HG03460 (cell line): Measurements from ENCODE around the gene EYS.
"Not testable (repeated sequence)": the region's sequence is repeated elsewhere in the genome, so short reads cannot be mapped to it uniquely, and the experiment has no call there.

ENCODE experiments used
- ATAC-seq: cut with Tn5 transposase; IDR thresholded peaks from one replicate; pipeline ENCODE4 v1.9.1; 2021; ENCODE audit not compliant: unreplicated experiment

The EYS gene

GRCh38 chr6:63787021-63787420 lies 1920.0 kb downstream of the EYS start:
- no peak for ATAC-seq

DNA sequence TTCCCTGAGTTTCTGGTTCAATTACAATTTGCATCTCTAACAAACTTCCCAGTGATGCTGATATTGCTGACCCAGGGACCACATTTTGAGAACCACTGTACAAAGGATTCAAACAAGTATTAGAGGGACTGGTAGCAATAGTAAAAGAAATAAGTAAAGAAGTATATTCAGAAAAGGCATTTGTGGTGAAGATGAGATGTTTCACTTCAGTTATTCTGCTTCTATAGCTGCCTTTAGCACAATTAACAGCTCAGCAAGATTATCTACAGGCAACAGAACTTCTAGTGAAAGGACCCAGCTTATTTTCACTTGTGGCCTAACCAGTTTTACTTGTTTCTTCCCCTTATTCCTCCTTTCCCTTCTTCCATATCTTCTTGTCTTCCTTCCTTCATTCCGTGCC lies 1922.0 kb downstream of the EYS start:
- ATAC-seq: no peak

- no peak for ATAC-seq
Measured at GRCh38 chr6:63783096-63783495, 1923.9 kb downstream of the EYS start.

DNA sequence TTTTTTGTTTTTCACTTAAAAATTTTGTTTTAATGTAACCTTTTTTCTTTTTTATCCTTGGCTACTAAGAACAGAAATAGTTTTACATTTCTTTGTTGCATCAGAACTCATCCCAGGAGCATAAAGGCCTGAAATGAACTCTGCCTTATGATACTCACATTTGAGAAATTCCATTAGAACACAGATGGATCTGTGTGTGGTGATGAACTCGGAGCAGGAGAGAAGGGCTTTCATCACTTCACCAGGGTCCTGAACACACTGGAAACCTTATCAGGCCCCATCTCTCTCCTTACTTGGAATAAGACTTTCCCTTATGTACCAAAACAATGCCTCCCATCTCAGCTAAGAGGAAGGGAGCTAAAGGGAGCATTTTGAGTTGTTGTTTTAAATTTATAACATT lies 1932.1 kb downstream of the EYS start:
- ATAC-seq: no peak

- ATAC-seq: no peak
Measured at GRCh38 chr6:63773200-63773599, 1933.8 kb downstream of the EYS start.

DNA sequence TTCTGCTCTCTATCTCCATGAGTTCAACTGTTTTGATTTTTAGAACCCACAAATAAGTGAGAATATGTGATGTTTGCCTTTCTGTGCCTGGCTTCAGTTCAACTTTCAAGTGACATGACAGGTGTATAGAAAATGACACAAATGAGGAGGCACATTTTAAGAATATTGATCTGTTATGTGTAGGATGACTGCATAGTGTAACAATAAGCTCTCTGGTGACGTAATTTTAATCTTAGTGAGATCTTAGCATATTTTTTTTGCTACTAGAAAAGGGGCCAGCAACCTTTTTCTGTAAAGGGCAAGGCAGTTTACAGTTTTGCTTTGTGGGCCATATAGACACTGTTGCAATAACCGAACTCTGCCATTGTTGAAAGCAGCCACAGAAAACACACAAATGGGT lies 1941.2 kb downstream of the EYS start:
- ATAC-seq: no peak

DNA sequence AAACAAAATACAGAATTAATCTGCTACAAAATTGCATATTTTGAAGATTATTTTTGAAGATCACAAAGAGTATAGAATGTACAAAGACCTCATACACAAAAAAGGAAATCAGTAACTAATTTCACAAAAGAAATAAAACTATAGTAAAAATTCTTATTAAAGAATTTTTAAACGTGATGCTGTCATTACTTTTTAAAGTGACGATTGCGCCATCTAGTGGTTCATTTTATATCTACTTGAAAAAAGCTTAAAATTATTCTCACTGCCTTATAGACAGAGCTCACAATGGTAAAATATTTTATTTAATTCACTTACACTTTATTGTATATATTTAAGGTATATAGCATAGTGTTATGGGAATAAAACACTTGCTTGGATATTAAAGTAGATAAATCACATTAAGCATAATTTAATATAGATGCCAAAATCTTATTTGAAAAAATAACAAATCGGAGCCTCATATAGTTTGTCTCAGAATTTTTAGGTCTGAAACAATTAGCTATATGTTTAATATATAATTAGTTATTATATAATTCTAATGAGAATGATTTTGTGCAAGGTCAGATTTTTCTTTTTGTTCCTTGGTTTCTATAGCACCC lies 1942.6 kb downstream of the EYS start:
- no peak for ATAC-seq

- ATAC-seq: no peak
Measured at GRCh38 chr6:63760199-63760598, 1946.8 kb downstream of the EYS start.

GRCh38 chr6:63759605-63760105 lies 1947.4 kb downstream of the EYS start:
- no peak for ATAC-seq

GRCh38 chr6:63757826-63758225 lies 1949.2 kb downstream of the EYS start:
- no peak for ATAC-seq

DNA sequence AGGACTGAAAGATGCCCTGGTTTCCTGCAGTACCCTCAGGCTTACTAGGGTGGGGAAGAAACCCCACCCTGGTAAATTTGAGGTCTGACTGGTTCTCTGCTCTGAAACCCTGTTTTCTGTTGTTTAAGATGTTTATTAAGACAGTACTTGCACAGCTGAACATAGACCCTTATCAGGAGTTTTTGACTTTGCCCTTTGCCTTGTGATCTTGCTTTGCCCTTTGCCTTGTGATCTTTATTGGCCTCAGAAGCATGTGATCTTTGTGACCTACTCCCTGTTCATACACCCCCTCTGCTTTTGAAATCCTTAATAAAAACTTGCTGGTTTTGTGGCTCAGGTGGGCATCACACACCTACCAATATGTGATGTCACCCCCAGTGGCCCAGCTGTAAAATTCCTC lies 1949.8 kb downstream of the EYS start:
- not testable (repeated sequence) for ATAC-seq

DNA sequence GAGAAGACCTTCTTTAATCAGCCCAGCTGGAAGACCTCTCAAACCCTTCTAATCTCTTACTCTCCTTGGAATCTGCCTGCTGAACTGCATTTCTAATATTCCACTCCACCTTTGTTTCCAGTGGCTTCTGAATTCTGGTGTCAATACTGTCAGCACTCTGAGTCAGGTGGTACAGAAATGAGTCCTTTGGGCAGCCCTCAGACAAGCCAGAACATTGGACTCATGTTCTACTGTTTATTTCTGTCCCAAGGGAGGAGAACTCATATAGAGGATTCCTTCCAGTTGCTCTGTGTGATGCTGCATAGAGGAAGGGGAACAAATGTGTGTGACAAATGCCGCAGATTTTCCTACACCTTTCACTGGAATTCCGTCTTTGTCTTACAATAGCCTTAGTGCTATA lies 1956.6 kb downstream of the EYS start:
- ATAC-seq: no peak

GRCh38 chr6:63745784-63746183 lies 1961.2 kb downstream of the EYS start:
- no peak for ATAC-seq

DNA sequence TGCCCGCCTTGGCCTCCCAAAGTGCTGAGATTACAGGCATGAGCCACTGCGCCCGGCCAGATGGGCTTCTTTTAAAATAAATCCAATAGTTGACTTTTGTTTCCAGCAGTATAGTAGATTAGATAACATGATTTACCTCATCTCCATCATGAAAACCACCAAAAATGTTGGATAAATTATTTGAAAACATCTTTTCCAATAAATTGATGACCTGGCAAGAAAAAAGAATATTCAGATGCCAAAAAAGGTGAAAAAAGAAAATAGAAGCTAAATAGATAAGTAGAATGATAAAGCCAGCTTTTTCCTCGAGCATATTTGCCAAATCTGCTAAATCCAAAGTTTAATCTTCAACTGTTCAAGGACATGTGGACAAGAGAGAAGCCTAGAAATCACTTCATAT lies 1962.2 kb downstream of the EYS start:
- no peak for ATAC-seq

DNA sequence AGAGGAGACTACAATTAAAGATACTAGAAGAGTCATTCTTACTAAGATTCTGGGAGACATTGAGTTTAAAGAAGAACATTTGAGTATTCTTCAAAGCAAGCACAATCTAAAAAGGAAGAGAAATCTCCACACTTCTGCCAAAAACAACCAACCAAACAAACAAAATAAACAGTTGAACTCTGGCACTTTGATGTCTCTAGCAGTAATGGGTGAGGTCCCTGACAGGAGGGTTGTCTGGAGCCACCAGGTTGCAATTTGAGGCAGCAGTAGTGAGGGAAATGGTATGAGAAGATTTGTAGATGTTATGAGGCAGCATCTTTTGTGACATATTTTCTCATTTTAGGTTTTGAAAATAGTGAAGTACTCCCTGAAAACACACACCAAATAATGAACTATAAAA lies 1963.3 kb downstream of the EYS start:
- no peak for ATAC-seq

DNA sequence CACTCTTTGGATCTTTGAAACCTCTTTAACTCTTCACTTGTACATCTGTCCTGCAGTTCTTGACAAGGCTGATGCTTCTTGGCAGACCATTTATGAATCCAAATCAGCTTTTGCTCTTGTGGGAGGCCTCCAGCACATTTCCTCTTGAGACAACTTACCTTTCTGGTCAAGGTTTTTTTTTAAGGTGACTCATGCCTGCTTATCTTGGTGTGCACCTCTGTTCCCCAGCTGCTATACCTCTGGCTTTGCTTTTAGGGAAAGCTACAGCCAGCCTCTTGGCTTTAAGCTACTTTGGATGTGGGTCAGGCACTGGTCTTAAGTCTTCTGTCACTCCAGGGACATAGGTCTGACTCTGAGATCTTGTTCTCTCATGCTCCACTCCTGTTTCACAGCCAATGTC lies 1965.0 kb downstream of the EYS start:
- ATAC-seq: no peak

- ATAC-seq: no peak
Measured at GRCh38 chr6:63740709-63741108, 1966.3 kb downstream of the EYS start.

DNA sequence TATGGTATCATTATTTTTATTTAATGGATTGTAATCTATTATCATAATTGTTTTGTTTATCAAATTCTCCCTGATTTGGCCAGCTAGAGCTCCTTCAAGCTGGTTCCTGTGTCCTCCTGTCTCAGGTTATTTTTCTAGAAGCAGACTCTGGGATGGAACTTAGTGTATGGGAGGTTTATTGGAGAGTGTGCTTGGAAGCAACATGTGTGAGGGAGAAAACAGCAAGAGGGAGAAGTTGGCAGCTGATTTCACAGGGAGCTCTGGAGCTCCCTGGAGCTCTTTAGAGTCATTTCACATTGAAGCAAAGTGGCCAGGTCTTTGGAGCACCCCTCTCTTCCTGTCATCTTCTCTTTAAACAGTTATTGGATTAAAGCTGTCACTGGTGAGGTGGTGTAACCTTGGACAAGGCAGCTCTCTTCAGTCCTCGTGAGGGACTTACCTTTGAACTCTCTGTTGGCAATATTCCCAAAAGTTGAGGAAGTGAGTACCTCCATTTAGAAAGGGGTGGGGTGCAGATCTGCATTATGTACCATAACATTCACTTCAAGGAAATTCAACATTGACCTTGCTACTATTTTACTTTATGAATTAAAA lies 1967.8 kb downstream of the EYS start:
- no peak for ATAC-seq

GRCh38 chr6:63738190-63738589 lies 1968.8 kb downstream of the EYS start:
- not testable (repeated sequence) for ATAC-seq

DNA sequence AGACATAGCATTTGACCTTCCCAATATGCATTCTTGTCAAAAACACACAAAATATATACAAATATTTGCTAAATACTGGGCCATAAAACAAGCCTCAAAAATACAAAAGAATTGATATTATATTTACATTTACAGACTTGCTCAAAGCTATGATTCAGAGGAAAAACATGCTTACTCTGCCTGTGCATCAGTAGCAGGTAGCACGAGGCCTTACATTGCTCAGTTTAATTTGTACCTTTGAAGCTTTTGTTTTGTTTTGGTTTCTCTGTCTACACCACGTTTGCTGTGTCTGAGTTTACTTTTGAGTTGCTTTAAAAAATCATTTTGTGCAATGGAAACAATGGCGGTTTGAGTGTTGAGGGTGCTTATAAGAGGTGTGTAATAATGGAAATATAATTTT lies 1972.1 kb downstream of the EYS start:
- no peak for ATAC-seq

GRCh38 chr6:63732336-63732735 lies 1974.7 kb downstream of the EYS start:
- ATAC-seq: no peak

DNA sequence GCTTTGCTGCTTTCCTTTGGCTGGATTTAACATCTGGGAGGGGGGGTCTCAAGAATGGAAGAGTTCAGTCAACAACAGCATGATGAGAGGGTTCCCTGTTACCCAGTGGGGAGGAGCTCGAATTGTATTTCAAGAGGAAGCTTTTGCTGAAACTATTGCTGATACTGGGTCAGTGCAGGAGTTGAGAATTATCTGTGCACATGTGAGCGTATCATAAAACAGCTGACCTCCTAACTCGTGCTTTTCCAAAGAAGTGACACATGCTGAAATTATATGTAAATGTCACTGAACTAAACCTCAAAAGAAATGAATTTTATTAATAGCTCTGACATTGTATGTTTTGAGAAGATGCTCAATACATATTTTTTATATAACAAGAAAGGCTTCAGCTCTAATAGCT lies 1975.1 kb downstream of the EYS start:
- ATAC-seq: no peak

GRCh38 chr6:63730311-63730710 lies 1976.7 kb downstream of the EYS start:
- no peak for ATAC-seq
